ENCODE data around the gene MST1. TPM values are rescaled to one million over a fixed set of nuclear protein-coding genes. Genes with fewer than 3 reads are reported as not detected.

Gene MST1
- total RNA-seq, 4 donors from 2014 or later, result 1.7 to 4.7 (median 3.8) TPM

GRCh38 chr3:49654955-49655556 lies 34.2 kb downstream of the MST1 start:
- WGBS, result 80% methylated on average over 3 of the region's 10 CpGs
- no peaks in the 10 kb centered on the region for H3K9me3 ChIP-seq
- H3K36me3 ChIP-seq, result no peaks in the 10 kb centered on the region
- peaks cover 0 to 7% (median 6%) of the 10 kb centered on the region in 4 donors for H3K4me1 ChIP-seq
- H3K27me3 ChIP-seq, result peaks cover 0 to 12% (median 0%) of the 10 kb centered on the region in 4 donors
- DNase-seq (ENCODE audit: extremely low spot score), result no peak
- no peak overlapping the region for H3K27ac ChIP-seq (replicated peaks in 1 of 4)
- intact Hi-C loops (cut with DNase I), result no loop called here
- no peak overlapping the region for H3K4me3 ChIP-seq
- no peak for TF ChIP-seq POLR2A (IDR thresholded peaks at IDR 0.05; ENCODE audit: low read depth)
- no peak for TF ChIP-seq POLR2AphosphoS5 (IDR thresholded peaks at IDR 0.05)
- no peak for TF ChIP-seq EP300 (IDR thresholded peaks at IDR 0.05)
- no peak for TF ChIP-seq CTCF (IDR thresholded peaks at IDR 0.05)

- 97% methylated on average over 7 of the region's 17 CpGs for WGBS
- peaks cover 0 to 12% (median 0%) of the 10 kb centered on the region in 4 donors for H3K27me3 ChIP-seq
- H3K36me3 ChIP-seq, result no peaks in the 10 kb centered on the region
- H3K4me3 ChIP-seq, result no peak overlapping the region
- no peak for DNase-seq (ENCODE audit: extremely low spot score)
- no peaks in the 10 kb centered on the region for H3K9me3 ChIP-seq
- H3K4me1 ChIP-seq, result peaks cover 0 to 7% (median 6%) of the 10 kb centered on the region in 4 donors
- no peak overlapping the region for H3K27ac ChIP-seq (replicated peaks in 1 of 4)
- TF ChIP-seq EP300 (IDR thresholded peaks at IDR 0.05) (no peak), POLR2A (IDR thresholded peaks at IDR 0.05; ENCODE audit: low read depth) (no peak), CTCF (IDR thresholded peaks at IDR 0.05) (no peak), POLR2AphosphoS5 (IDR thresholded peaks at IDR 0.05) (no peak)
- intact Hi-C loops (cut with DNase I), result no loop called here
Measured at GRCh38 chr3:49654176-49654825, 35.0 kb downstream of the MST1 start.

- H3K36me3 ChIP-seq, result no peaks in the 10 kb centered on the region
- H3K27ac ChIP-seq (replicated peaks in 1 of 4), result no peak overlapping the region
- intact Hi-C loops (cut with DNase I), result no loop called here
- no peak overlapping the region for H3K4me3 ChIP-seq
- TF ChIP-seq EP300 (IDR thresholded peaks at IDR 0.05), result no peak
- no peak for TF ChIP-seq CTCF (IDR thresholded peaks at IDR 0.05)
- no peak for TF ChIP-seq POLR2AphosphoS5 (IDR thresholded peaks at IDR 0.05)
- no peak for TF ChIP-seq POLR2A (IDR thresholded peaks at IDR 0.05; ENCODE audit: low read depth)
- WGBS, result 75% methylated on average over 7 of the region's 8 CpGs
- no peak for DNase-seq (ENCODE audit: extremely low spot score)
- H3K27me3 ChIP-seq, result peaks cover 0 to 12% (median 0%) of the 10 kb centered on the region in 4 donors
- H3K4me1 ChIP-seq, result peaks cover 3 to 7% (median 6%) of the 10 kb centered on the region in 4 donors
- H3K9me3 ChIP-seq, result no peaks in the 10 kb centered on the region
Measured at GRCh38 chr3:49653621-49654020, 35.7 kb downstream of the MST1 start.

GRCh38 chr3:49652903-49653415 lies 36.3 kb downstream of the MST1 start:
- Histone ChIP-seq H3K36me3 (no peaks in the 10 kb centered on the region), H3K9me3 (no peaks in the 10 kb centered on the region), H3K27ac (replicated peaks in 1 of 4) (no peak overlapping the region), H3K4me1 (peaks cover 6 to 7% (median 7%) of the 10 kb centered on the region in 4 donors), H3K4me3 (no peak overlapping the region), H3K27me3 (peaks cover 0 to 12% (median 0%) of the 10 kb centered on the region in 4 donors)
- DNase-seq (ENCODE audit: extremely low spot score), result no peak
- no peak for TF ChIP-seq EP300 (IDR thresholded peaks at IDR 0.05)
- 91% methylated on average over 9 of the region's 21 CpGs for WGBS
- intact Hi-C loops (cut with DNase I), result no loop called here

GRCh38 chr3:49652218-49652902 lies 36.9 kb downstream of the MST1 start:
- Histone ChIP-seq H3K27ac (replicated peaks in 1 of 4) (no peak overlapping the region), H3K4me1 (peaks cover 6 to 9% (median 7%) of the 10 kb centered on the region in 4 donors), H3K9me3 (no peaks in the 10 kb centered on the region), H3K4me3 (no peak overlapping the region), H3K36me3 (no peaks in the 10 kb centered on the region), H3K27me3 (peaks cover 0 to 10% (median 0%) of the 10 kb centered on the region in 4 donors)
- no peak for DNase-seq (ENCODE audit: extremely low spot score)
- intact Hi-C loops (cut with DNase I), result no loop called here
- 86% methylated on average over 23 of the region's 36 CpGs for WGBS
- no peak for TF ChIP-seq CTCF (IDR thresholded peaks at IDR 0.05)
- TF ChIP-seq POLR2AphosphoS5 (IDR thresholded peaks at IDR 0.05), result no peak
- no peak for TF ChIP-seq EP300 (IDR thresholded peaks at IDR 0.05)
- no peak for TF ChIP-seq POLR2A (IDR thresholded peaks at IDR 0.05; ENCODE audit: low read depth)

Data from esophagus muscularis mucosa (tissue), 4 donors.